Psoas muscle (tissue), 8 donors: Measurements from ENCODE around the gene LMTK2. TPM values are rescaled to one million over a fixed set of nuclear protein-coding genes. Genes with fewer than 3 reads are reported as not detected.

ENCODE experiments used
- ATAC-seq, 4 donors: fragments of 200-7000 bp; cut with Tn5 transposase; one replicate each; pipeline ENCODE4 v1.9.1; 2020; ENCODE audit warnings: moderate library complexity in 3 of 4, mild to moderate bottlenecking in 2 of 4
- DNase-seq, 2 donors: peaks; one replicate each; pipeline ENCODE4 v3.0.0-alpha.2; 2020
- H3K27ac ChIP-seq: fragments of 200-600 bp; one replicate; pipeline ENCODE4 v1.8.0; 2022
- H3K27me3 ChIP-seq, 3 donors: fragments of 200-600 bp in 1 of 3; one replicate each; pipeline versions ENCODE4 v1.6.1 to v1.8.0; 2013 to 2022; ENCODE audit warnings: low read length in 2 of 3, mild to moderate bottlenecking in 2 of 3, moderate library complexity in 1 of 3; ENCODE audit not compliant: insufficient read depth in 3 of 3
- H3K36me3 ChIP-seq, 2 donors: fragments of 200-600 bp in 1 of 2; one replicate each; pipeline versions ENCODE4 v1.6.1 to v1.8.0; 2013 to 2022; ENCODE audit warnings: low read depth in 1 of 2, mild to moderate bottlenecking in 1 of 2, moderate library complexity in 1 of 2; ENCODE audit not compliant: insufficient read depth in 1 of 2
- H3K4me1 ChIP-seq: fragments of 200-600 bp; one replicate; pipeline ENCODE4 v1.8.0; 2022
- H3K4me3 ChIP-seq: fragments of 200-600 bp; one replicate; pipeline ENCODE4 v1.8.0; 2022; ENCODE audit warnings: mild to moderate bottlenecking
- H3K9me3 ChIP-seq: fragments of 200-600 bp; one replicate; pipeline ENCODE4 v1.8.0; 2022
- CTCF ChIP-seq: fragments of 200-600 bp; IDR thresholded peaks from one replicate; pipeline ENCODE4 v1.8.0; 2022; ENCODE audit warnings: antibody characterized with exemption
- WGBS, 3 donors: extraction: QIAGEN DNeasy Blood & Tissue Kit; methylation state at CpG; one replicate each; pipeline versions ENCODE4 v1.1.6 to v1.1.7; 2013; 5-methylcytosine and 5-hydroxymethylcytosine counted together
- intact Hi-C, 2 donors: fragments of 100-400 bp; cut with DNase I; formaldehyde crosslinking; loops; one replicate each; pipeline versions ENCODE4 v1.11.0 to v1.14.2; 2022
- polyA plus RNA-seq, 3 donors: library from polyadenylated mRNA; stranded (reverse); fragments of 200-250 nt; gene quantifications; one replicate each; pipeline ENCODE4 v1.2.3, GENCODE V29; 2013
- total RNA-seq, 4 donors: library from RNA; stranded (reverse); fragmentation: NEBNext Ultra II Directional in 2 of 4; extraction: Animal tissue kit (Norgen Biotek cat#: 25700) in 2 of 4; gene quantifications; one replicate each; pipeline versions ENCODE4 v1.2.1 to v1.2.4, GENCODE V29; 2021 to 2023
- donor health status: healthy with polysubstance abuse.
- donor health status: DM: no; HTN: no; CAD: no; lungs with moderate emphysema.
- donor health status: Bipolar disorder and iron deficiency.
- donor health status: healthy.
- donor health status: DM: yes; HTN: yes; CAD: no.
- donor health status: DM: no; HTN: no; CAD: no.
- donor health status: DM: no; HTN: no; CAD: no.
- donor health status: DM: yes; HTN: yes; CAD: no.

Gene LMTK2
- total and polyA plus RNA-seq, 7 donors, result 3.6 to 25.0 (median 13.5) TPM

DNA sequence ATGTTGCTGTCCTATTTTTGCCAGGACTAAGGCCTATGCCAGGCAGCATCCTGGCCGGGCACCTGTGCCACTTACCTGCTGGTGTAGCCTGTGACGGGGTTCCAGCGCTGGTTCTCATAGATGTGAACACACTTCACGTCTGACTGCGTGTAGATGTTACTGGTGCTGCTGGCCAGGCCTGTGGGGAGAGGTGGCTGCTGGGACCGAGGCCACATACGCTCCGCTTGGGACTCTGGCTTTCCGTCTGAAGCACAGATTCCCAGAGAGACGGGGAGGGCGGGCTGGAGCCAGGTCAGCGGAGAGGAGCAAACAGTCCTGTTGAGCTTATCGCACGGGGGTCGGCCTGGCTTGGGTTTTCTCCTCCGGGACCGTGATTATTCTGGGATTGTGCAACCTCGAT lies 121.3 kb downstream of the LMTK2 start:
- Histone ChIP-seq H3K27me3 (no peaks in the 10 kb centered on the region), H3K4me3 (no peak overlapping the region), H3K4me1 (peaks cover 8% of the 10 kb centered on the region), H3K27ac (no peak overlapping the region), H3K9me3 (no peaks in the 10 kb centered on the region), H3K36me3 (peaks cover 0 to 49% of the 10 kb centered on the region in 2 donors)
- no peak for TF ChIP-seq CTCF
- peak in 1 of 2 donors; percentile 40 for DNase-seq
- ATAC-seq, result no peak
- intact Hi-C loops, result no loop called here
- WGBS, 3 donors, result 85 to 91% (median 86%) methylated on average over 18 of the region's 18 CpGs

GRCh38 chr7:98228801-98229200 lies 122.1 kb downstream of the LMTK2 start:
- WGBS, 3 donors, result 64 to 79% (median 73%) methylated on average over 16 of the region's 16 CpGs
- Histone ChIP-seq H3K27me3 (no peaks in the 10 kb centered on the region), H3K36me3 (peaks cover 0 to 50% of the 10 kb centered on the region in 2 donors), H3K4me1 (peaks cover 8% of the 10 kb centered on the region), H3K4me3 (no peak overlapping the region), H3K27ac (peak overlapping the region; percentile 65), H3K9me3 (no peaks in the 10 kb centered on the region)
- no peak for TF ChIP-seq CTCF
- ATAC-seq, result peak in 3 of 4 donors; percentile 7 to 24 (median 17)
- intact Hi-C loops, result no loop called here
- peak in 1 of 2 donors; percentile 42 for DNase-seq

DNA sequence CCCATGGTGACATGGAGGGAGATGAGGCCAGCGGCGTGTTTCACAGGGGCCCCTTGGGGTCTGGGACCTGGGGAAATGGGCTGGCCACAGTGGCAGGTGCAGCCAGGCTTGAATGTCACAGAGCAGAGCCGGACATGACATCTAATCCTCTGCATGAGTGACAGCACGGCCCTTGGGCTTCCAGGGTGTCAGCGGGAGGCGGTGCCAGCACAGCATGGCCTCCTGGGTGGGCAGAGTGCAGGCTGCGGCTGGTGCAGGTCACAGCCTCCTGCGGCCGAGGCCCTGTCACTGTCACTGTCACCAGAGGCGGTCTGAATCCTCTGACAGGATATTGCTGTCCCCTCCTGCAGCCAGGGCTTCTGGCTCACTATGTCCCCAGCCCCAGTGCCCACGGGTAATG lies 122.8 kb downstream of the LMTK2 start:
- H3K27ac ChIP-seq, result peak overlapping the region; percentile 65
- ATAC-seq, result peak; percentile 79 to 92 (median 91)
- TF ChIP-seq CTCF, result no peak
- no peaks in the 10 kb centered on the region for H3K27me3 ChIP-seq
- H3K9me3 ChIP-seq, result no peaks in the 10 kb centered on the region
- peaks cover 0 to 47% of the 10 kb centered on the region in 2 donors for H3K36me3 ChIP-seq
- 39 to 61% (median 43%) methylated on average over 11 of the region's 11 CpGs for WGBS, 3 donors
- peaks cover 8% of the 10 kb centered on the region for H3K4me1 ChIP-seq
- no peak overlapping the region for H3K4me3 ChIP-seq
- DNase-seq, result peak in 1 of 2 donors; percentile 76
- intact Hi-C loops, result no loop called here

DNA sequence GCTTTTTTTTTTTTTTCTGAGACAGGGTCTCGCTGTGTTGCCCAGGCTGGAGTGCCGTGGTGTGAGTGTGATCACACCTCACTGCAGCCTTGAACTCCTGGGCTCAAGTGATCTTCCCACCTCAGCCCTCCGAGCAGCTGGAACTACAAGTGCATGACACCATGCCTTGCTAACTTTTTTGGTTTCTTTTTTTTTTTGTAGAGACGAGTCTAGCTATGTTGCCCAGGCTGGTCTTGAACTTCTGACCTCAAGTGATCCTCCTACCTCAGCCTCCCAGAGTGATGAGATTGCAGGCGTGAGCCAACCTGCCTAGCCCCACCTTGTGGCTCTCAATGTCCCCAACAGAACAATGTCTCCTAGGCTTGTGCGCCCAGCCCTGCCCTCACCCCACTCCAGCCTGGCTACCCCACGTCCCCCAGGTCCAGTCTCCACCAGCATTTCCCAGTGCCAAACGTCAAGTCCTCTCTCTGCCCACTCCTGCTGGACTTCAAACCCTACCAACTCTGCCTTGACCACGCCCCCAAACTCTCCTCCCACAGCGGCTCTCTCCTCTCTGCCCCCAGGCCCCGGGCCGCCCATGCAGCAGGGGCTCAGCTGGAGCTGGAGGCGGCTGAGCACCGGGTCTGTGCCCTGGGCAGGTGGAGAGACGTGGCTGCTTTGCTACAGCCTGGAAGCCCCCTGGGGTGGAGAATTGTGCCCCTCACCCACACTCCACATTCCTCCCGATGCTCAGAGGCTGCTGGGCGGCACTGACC lies 123.5 kb downstream of the LMTK2 start:
- Histone ChIP-seq H3K4me1 (peaks cover 8% of the 10 kb centered on the region), H3K9me3 (no peaks in the 10 kb centered on the region), H3K36me3 (peaks cover 0 to 42% of the 10 kb centered on the region in 2 donors), H3K27ac (peak overlapping the region; percentile 65), H3K4me3 (no peak overlapping the region), H3K27me3 (no peaks in the 10 kb centered on the region)
- intact Hi-C loops, result no loop called here
- 88 to 89% (median 88%) methylated on average over 16 to 17 of the region's 17 CpGs for WGBS, 3 donors
- ATAC-seq, result no peak
- peak in 1 of 2 donors; percentile 43 for DNase-seq
- no peak for TF ChIP-seq CTCF
